Thyroid gland (tissue), 4 donors: ENCODE data around the gene SHC4. TPM values are rescaled to one million over a fixed set of nuclear protein-coding genes. Genes with fewer than 3 reads are reported as not detected.
A peak's percentile ranks its signal among the peaks of the same experiment; 100 is the strongest.
"Not testable (repeated sequence)": the region's sequence is repeated elsewhere in the genome, so short reads cannot be mapped to it uniquely, and the experiment has no call there.

Experiments
- DNase-seq, 2 donors: peaks; one replicate each; pipeline ENCODE4 v3.0.0-alpha.2; 2019
- H3K27ac ChIP-seq, 3 donors: fragments of 200-600 bp; sonication (generic); 1 replicate in 2 of 3; 2 replicates in 1 of 3; pipeline ENCODE4 v1.5.1; 2016 to 2019; ENCODE audit warnings: mild to moderate bottlenecking in 1 of 3, moderate library complexity in 1 of 3
- H3K27me3 ChIP-seq: fragments of 200-600 bp; sonication (generic); one replicate; pipeline ENCODE4 v1.5.1; 2019
- H3K36me3 ChIP-seq, 2 donors: fragments of 200-600 bp; sonication (generic); one replicate each; pipeline ENCODE4 v1.5.1; 2016 to 2019
- H3K4me1 ChIP-seq, 2 donors: fragments of 200-600 bp; sonication (generic); one replicate each; pipeline ENCODE4 v1.5.1; 2017 to 2019
- H3K4me3 ChIP-seq, 3 donors: fragments of 200-600 bp; sonication (generic); replicated peaks in 1 of 3; 1 replicate in 2 of 3; 2 replicates in 1 of 3; pipeline ENCODE4 v1.5.1; 2016; ENCODE audit warnings: mild to moderate bottlenecking in 1 of 3
- H3K9me3 ChIP-seq: fragments of 200-600 bp; sonication (generic); one replicate; pipeline ENCODE4 v1.5.1; 2017
- POLR2A ChIP-seq, 2 donors: fragments of 450-650 bp; IDR thresholded peaks; one replicate each; pipeline ENCODE4 v1.6.1; 2017; ENCODE audit warnings: antibody characterized with exemption in 2 of 2, mild to moderate bottlenecking in 2 of 2, moderate library complexity in 1 of 2
- WGBS, 2 donors: methylation state at CpG; one replicate each; pipeline ENCODE4 v1.1.5; 2017; 5-methylcytosine and 5-hydroxymethylcytosine counted together
- intact Hi-C: fragments of 100-400 bp; cut with DNase I; formaldehyde crosslinking; loops from one replicate; pipeline ENCODE4 v1.15.1; 2023
- total RNA-seq, 4 donors: library from RNA; depleted of rRNA; stranded (reverse); fragments of >200 nt; gene quantifications; one replicate each; pipeline ENCODE4 v1.2.3, GENCODE V29; 2016
- TF ChIP-seq, protein P1 (sequence below), 6 experiments: fragments of 200-600 bp in 3 of 6; fragments of 450-650 bp in 3 of 6; sonication (generic) in 3 of 6; IDR thresholded peaks; one replicate each; pipeline ENCODE4 v1.5.1; 2016 to 2019; ENCODE audit warnings: antibody characterized with exemption in 6 of 6, mild to moderate bottlenecking in 2 of 6, inconsistent platforms in 1 of 6, moderate library complexity in 1 of 6

The SHC4 gene
- total RNA-seq, 4 donors from 2014 or later = 0.13 to 1.1 (median 0.49) TPM

DNA sequence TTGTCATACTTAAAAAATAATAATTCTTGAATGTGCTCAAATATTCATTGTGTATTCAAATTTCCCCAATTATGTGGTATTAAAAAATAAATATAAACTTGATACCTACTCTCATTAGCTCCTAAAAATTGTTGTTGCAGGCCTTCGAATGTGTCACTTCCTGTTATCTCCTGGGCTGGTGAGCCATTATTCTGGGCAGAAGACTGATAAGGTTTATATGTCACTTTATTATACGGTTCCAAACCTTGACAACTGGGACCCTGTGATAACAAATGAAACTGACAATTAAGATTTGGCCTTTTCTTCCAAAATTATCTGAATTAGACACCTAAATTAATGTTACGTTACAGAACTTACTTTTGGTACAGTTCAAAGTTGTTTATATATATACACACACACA lies 167.8 kb downstream of the SHC4 start:
- intact Hi-C loops = no loop called here
- no peak overlapping the region for H3K4me3 ChIP-seq
- no peaks in the 10 kb centered on the region for H3K9me3 ChIP-seq
- 95 to 96% methylated on average over 3 of the region's 3 CpGs for WGBS, 2 donors
- no peaks in the 10 kb centered on the region for H3K27me3 ChIP-seq
- no peaks in the 10 kb centered on the region for H3K36me3 ChIP-seq
- no peak overlapping the region for H3K27ac ChIP-seq
- TF ChIP-seq POLR2A (IDR thresholded peaks at IDR 0.05) = no peak
- TF ChIP-seq, protein P1, sequence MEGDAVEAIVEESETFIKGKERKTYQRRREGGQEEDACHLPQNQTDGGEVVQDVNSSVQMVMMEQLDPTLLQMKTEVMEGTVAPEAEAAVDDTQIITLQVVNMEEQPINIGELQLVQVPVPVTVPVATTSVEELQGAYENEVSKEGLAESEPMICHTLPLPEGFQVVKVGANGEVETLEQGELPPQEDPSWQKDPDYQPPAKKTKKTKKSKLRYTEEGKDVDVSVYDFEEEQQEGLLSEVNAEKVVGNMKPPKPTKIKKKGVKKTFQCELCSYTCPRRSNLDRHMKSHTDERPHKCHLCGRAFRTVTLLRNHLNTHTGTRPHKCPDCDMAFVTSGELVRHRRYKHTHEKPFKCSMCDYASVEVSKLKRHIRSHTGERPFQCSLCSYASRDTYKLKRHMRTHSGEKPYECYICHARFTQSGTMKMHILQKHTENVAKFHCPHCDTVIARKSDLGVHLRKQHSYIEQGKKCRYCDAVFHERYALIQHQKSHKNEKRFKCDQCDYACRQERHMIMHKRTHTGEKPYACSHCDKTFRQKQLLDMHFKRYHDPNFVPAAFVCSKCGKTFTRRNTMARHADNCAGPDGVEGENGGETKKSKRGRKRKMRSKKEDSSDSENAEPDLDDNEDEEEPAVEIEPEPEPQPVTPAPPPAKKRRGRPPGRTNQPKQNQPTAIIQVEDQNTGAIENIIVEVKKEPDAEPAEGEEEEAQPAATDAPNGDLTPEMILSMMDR (IDR thresholded peaks at IDR 0.05) = no peak
- H3K4me1 ChIP-seq = peaks cover 23 to 35% of the 10 kb centered on the region in 2 donors
- DNase-seq = no peak

DNA sequence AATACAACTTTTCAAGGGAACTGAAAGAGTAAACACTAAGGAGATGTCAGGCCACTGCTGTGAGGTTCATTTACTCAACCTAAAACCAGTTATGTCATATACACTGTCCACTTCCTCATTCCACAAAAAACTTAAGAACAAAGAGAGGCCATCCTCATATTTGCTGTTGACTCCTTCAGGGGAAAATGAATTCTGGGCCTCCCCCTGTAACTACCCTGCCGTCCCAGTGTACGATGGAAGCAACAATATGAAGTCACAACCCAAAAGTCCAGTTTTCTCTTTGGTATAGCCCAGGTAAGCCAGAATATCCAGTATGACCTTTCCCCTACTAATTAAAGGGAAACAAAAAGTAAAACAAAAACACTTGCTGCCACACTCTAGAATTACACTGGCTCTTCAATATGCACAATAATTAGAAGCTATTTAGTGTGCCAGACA lies 169.0 kb downstream of the SHC4 start:
- Histone ChIP-seq H3K9me3 (no peaks in the 10 kb centered on the region), H3K4me3 (no peak overlapping the region), H3K36me3 (no peaks in the 10 kb centered on the region), H3K27me3 (no peaks in the 10 kb centered on the region), H3K27ac (peak overlapping the region in 1 of 3 donors; percentile 25), H3K4me1 (peaks cover 23 to 35% of the 10 kb centered on the region in 2 donors)
- 88 to 94% methylated on average over 2 of the region's 2 CpGs for WGBS, 2 donors
- TF ChIP-seq POLR2A (IDR thresholded peaks at IDR 0.05) = no peak
- TF ChIP-seq, protein P1 (IDR thresholded peaks at IDR 0.05) = no peak
- intact Hi-C loops = no loop called here
- DNase-seq = no peak

DNA sequence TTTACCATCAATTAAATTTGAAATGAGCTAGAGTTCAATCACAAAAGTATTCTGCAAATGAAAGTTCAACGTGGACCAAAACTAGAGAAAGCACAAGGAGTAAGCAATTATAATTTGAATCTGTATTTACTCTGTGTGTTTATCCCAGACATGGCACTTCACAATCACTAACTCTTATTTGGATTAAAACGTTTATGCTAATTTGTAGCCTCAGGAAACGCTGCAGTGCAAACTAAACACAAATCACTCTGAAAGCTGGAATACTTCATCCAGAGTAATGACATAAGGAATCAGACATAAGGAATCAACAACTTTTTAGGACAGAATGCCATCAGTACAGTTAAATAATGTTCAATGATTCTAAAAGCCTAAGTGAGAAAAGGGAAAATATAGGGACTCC lies 171.3 kb downstream of the SHC4 start:
- Histone ChIP-seq H3K4me1 (peaks cover 23 to 33% of the 10 kb centered on the region in 2 donors), H3K36me3 (no peaks in the 10 kb centered on the region), H3K27ac (no peak overlapping the region), H3K27me3 (no peaks in the 10 kb centered on the region), H3K9me3 (no peaks in the 10 kb centered on the region), H3K4me3 (no peak overlapping the region)
- DNase-seq = no peak
- TF ChIP-seq, protein P1 (IDR thresholded peaks at IDR 0.05) = no peak
- no peak for TF ChIP-seq POLR2A (IDR thresholded peaks at IDR 0.05)
- intact Hi-C loops = no loop called here
- 60 to 74% methylated on average over 3 of the region's 3 CpGs for WGBS, 2 donors

DNA sequence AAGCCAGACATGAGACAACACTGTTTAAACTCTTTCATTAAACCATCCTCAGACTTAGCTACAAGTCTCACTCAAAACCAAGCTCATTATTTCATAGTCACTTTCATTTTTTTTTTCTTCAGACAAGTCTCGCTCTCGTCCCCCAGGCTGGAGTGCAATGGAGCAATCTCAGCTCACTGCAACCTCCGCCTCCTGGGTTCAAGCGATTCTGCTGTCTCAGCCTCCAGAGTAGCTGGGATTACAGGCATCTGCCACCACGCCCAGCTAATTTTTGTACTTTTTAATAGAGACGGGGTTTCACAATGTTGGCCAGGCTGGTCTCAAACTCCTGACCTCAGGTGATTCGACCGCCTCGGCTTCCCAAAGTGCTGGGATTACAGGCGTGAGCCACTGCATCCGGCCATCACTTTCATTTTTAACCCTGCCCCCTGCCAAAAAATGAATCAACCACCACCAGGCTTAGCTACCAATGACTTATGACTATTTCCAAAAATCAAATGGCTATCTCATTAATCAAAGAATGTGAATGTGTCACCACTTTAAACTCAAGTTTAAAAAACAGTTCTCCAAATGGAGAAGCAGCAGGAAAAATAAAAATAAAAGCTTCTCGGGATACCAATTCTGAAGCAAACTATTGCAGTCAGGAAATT lies 173.1 kb downstream of the SHC4 start:
- H3K4me3 ChIP-seq, DNase-seq, intact Hi-C loops, H3K9me3 ChIP-seq, H3K36me3 ChIP-seq, H3K27ac ChIP-seq, H3K27me3 ChIP-seq: not testable (repeated sequence)
- H3K4me1 ChIP-seq = peaks cover 12 to 22% of the 10 kb centered on the region in 2 donors
- 96% methylated on average over 12 of the region's 12 CpGs for WGBS, 2 donors

DNA sequence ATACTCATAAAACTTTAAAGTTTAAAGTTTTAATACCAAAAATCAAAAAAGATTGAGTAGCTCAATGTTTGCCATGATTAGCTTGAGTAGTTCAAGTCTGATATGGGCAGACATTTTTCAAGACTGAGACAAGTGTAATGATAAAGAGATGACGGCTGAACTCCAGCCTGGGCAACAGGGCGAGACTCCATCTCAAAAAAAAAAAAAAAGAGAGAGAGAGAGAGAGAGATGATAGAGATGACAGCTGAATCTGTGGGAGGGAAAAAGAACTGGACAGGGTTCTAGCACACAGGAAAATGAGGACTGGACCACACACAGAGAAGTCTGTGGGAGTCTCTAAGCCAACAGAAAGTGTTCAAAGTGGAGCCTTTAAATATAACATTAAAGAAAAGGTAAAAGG lies 178.0 kb downstream of the SHC4 start:
- intact Hi-C loops = no loop called here
- WGBS, 2 donors = 75 to 85% methylated on average over 2 of the region's 2 CpGs
- Histone ChIP-seq H3K27ac (peak overlapping the region; percentile 18 to 80 (median 57)), H3K27me3 (no peaks in the 10 kb centered on the region), H3K4me1 (peaks cover 12 to 15% of the 10 kb centered on the region in 2 donors), H3K4me3 (no peak overlapping the region), H3K36me3 (no peaks in the 10 kb centered on the region), H3K9me3 (no peaks in the 10 kb centered on the region)
- TF ChIP-seq, protein P1 (IDR thresholded peaks at IDR 0.05) = no peak
- no peak for TF ChIP-seq POLR2A (IDR thresholded peaks at IDR 0.05)
- DNase-seq = no peak
